SK-N-MC (cell line): Measurements from ENCODE around the gene SSBP1.

ENCODE experiments used
- DNase-seq: peaks from one replicate; pipeline ENCODE4 v3.0.0-alpha.2; 2011; ENCODE audit warnings: low read depth, low spot score
- H3K27ac ChIP-seq: fragments of 200-600 bp; sonication (generic); 2 replicates; pipeline ENCODE4 v1.5.1; 2016; ENCODE audit warnings: mixed run types
- H3K36me3 ChIP-seq: fragments of 200-600 bp; sonication (generic); 2 replicates; pipeline ENCODE4 v1.6.1; 2017; ENCODE audit warnings: antibody characterized with exemption, low read length, mixed read lengths; ENCODE audit not compliant: insufficient read depth
- H3K4me3 ChIP-seq: fragments of 200-600 bp; sonication (generic); 2 replicates; pipeline ENCODE4 v1.5.1; 2016
- H3K9ac ChIP-seq: fragments of 200-600 bp; sonication (generic); 2 replicates; pipeline ENCODE4 v1.8.0; 2017; ENCODE audit warnings: mixed run types, mixed read lengths; ENCODE audit not compliant: insufficient read length
- H3K9me3 ChIP-seq: fragments of 200-600 bp; sonication (generic); 2 replicates; pipeline ENCODE4 v1.6.1; 2017; ENCODE audit warnings: low read depth, mild to moderate bottlenecking, antibody characterized with exemption, low read length, moderate library complexity, mixed read lengths
- EZH2 ChIP-seq: fragments of 200-600 bp; sonication (generic); IDR thresholded peaks from one replicate; pipeline ENCODE4 v1.6.1; 2017; ENCODE audit warnings: antibody characterized with exemption
- FOXP2 ChIP-seq: optimal IDR thresholded peaks from 2 replicates; pipeline ENCODE3; 2011; ENCODE audit warnings: mild to moderate bottlenecking, moderate library complexity; ENCODE audit not compliant: insufficient read depth; ENCODE audit errors: extremely low read length, control extremely low read depth
- POLR2AphosphoS5 ChIP-seq: IDR thresholded peaks from 2 replicates; pipeline ENCODE4 v1.6.1; 2012; ENCODE audit warnings: mild to moderate bottlenecking, low read depth, low read length, borderline replicate concordance

SSBP1 gene

GRCh38 chr7:141714571-141714970 lies 23.6 kb upstream of the SSBP1 start:
- H3K36me3 ChIP-seq: no peaks in the 10 kb centered on the region
- H3K9ac ChIP-seq: no peak overlapping the region
- DNase-seq: no peak
- no peak overlapping the region for H3K27ac ChIP-seq
- H3K9me3 ChIP-seq: no peaks in the 10 kb centered on the region
- TF ChIP-seq POLR2AphosphoS5 (no peak), FOXP2 (no peak), EZH2 (no peak)
- H3K4me3 ChIP-seq: no peak overlapping the region

- Histone ChIP-seq H3K36me3 (no peaks in the 10 kb centered on the region), H3K9ac (no peak overlapping the region), H3K27ac (no peak overlapping the region), H3K9me3 (no peaks in the 10 kb centered on the region), H3K4me3 (no peak overlapping the region)
- DNase-seq: no peak
- no peak for TF ChIP-seq EZH2
- no peak for TF ChIP-seq POLR2AphosphoS5
- TF ChIP-seq FOXP2: no peak
These were observed 23.1 kb upstream of the SSBP1 start for GRCh38 chr7:141715018-141715417.

- TF ChIP-seq EZH2: no peak
- no peak for TF ChIP-seq FOXP2
- no peak for TF ChIP-seq POLR2AphosphoS5
- Histone ChIP-seq H3K36me3 (no peaks in the 10 kb centered on the region), H3K4me3 (no peak overlapping the region), H3K27ac (no peak overlapping the region), H3K9me3 (no peaks in the 10 kb centered on the region), H3K9ac (no peak overlapping the region)
- no peak for DNase-seq
These were observed 22.1 kb upstream of the SSBP1 start for GRCh38 chr7:141715794-141716689.

- Histone ChIP-seq H3K9ac (no peak overlapping the region), H3K4me3 (no peak overlapping the region), H3K27ac (no peak overlapping the region), H3K36me3 (no peaks in the 10 kb centered on the region), H3K9me3 (no peaks in the 10 kb centered on the region)
- DNase-seq: no peak
- no peak for TF ChIP-seq POLR2AphosphoS5
- no peak for TF ChIP-seq FOXP2
- no peak for TF ChIP-seq EZH2
These were observed 20.7 kb upstream of the SSBP1 start for GRCh38 chr7:141717450-141717849.

GRCh38 chr7:141722529-141722928 lies 15.6 kb upstream of the SSBP1 start:
- Histone ChIP-seq H3K27ac (no peak overlapping the region), H3K36me3 (no peaks in the 10 kb centered on the region), H3K4me3 (no peak overlapping the region), H3K9ac (no peak overlapping the region), H3K9me3 (no peaks in the 10 kb centered on the region)
- no peak for DNase-seq
- TF ChIP-seq POLR2AphosphoS5: no peak
- no peak for TF ChIP-seq FOXP2
- TF ChIP-seq EZH2: no peak

GRCh38 chr7:141729020-141729419 lies 9.1 kb upstream of the SSBP1 start:
- Histone ChIP-seq H3K9me3 (no peaks in the 10 kb centered on the region), H3K9ac (no peak overlapping the region), H3K4me3 (no peak overlapping the region), H3K27ac (no peak overlapping the region), H3K36me3 (no peaks in the 10 kb centered on the region)
- DNase-seq: no peak
- TF ChIP-seq EZH2 (no peak), FOXP2 (no peak), POLR2AphosphoS5 (no peak)

- DNase-seq: no peak
- no peak overlapping the region for H3K4me3 ChIP-seq
- H3K27ac ChIP-seq: no peak overlapping the region
- TF ChIP-seq POLR2AphosphoS5: no peak
- TF ChIP-seq FOXP2: no peak
- no peak for TF ChIP-seq EZH2
- no peaks in the 10 kb centered on the region for H3K36me3 ChIP-seq
- H3K9ac ChIP-seq: no peak overlapping the region
- no peaks in the 10 kb centered on the region for H3K9me3 ChIP-seq
These were observed 6.5 kb upstream of the SSBP1 start for GRCh38 chr7:141731476-141732149.

GRCh38 chr7:141737118-141737835 lies 881 bp upstream of the SSBP1 start:
- peak overlapping the region; percentile 91 for H3K9ac ChIP-seq
- no peaks in the 10 kb centered on the region for H3K9me3 ChIP-seq
- no peak for DNase-seq
- peaks cover 29% of the 10 kb centered on the region for H3K36me3 ChIP-seq
- no peak for TF ChIP-seq FOXP2
- no peak for TF ChIP-seq EZH2
- TF ChIP-seq POLR2AphosphoS5: no peak
- H3K4me3 ChIP-seq: peak overlapping the region; percentile 97
- peak overlapping the region; percentile 90 for H3K27ac ChIP-seq
